Stomach (tissue), 9 donors: ENCODE measurements around the gene HCFC1R1. TPM values are rescaled to one million over a fixed set of nuclear protein-coding genes. Genes with fewer than 3 reads are reported as not detected.
"Not testable (repeated sequence)": the region's sequence is repeated elsewhere in the genome, so short reads cannot be mapped to it uniquely, and the experiment has no call there.

Source experiments
- DNase-seq, 2 donors: peaks; one replicate each; pipeline versions ENCODE4 v3.0.0 to v3.0.0-alpha.2; 2013 to 2019
- H3K27ac ChIP-seq, 5 donors: fragments of 200-600 bp in 4 of 5; sonication (generic) in 4 of 5; one replicate each; pipeline ENCODE4 v1.5.1; 2013 to 2019; ENCODE audit warnings: mild to moderate bottlenecking in 1 of 5, moderate library complexity in 1 of 5
- H3K27me3 ChIP-seq, 3 donors: fragments of 200-600 bp; sonication (generic); one replicate each; pipeline ENCODE4 v1.5.1; 2017 to 2019; ENCODE audit warnings: mixed run types in 1 of 3
- H3K36me3 ChIP-seq, 4 donors: fragments of 200-600 bp; sonication (generic); 1 replicate in 3 of 4; 2 replicates in 1 of 4; pipeline ENCODE4 v1.5.1; 2016 to 2019
- H3K4me1 ChIP-seq, 4 donors: fragments of 200-600 bp; sonication (generic); one replicate each; pipeline ENCODE4 v1.5.1; 2016 to 2019
- H3K4me3 ChIP-seq, 4 donors: fragments of 200-600 bp; sonication (generic) in 3 of 4; one replicate each; pipeline ENCODE4 v1.5.1; 2016 to 2019; ENCODE audit warnings: mild to moderate bottlenecking in 1 of 4
- H3K9me3 ChIP-seq, 4 donors: fragments of 200-600 bp; sonication (generic); one replicate each; pipeline ENCODE4 v1.5.1; 2016 to 2019
- EP300 ChIP-seq: sonication (generic); formaldehyde crosslinking; IDR thresholded peaks from one replicate; pipeline ENCODE4 v1.6.1; 2017; ENCODE audit warnings: antibody characterized with exemption
- POLR2A ChIP-seq, 4 donors: fragments of 450-650 bp; IDR thresholded peaks; one replicate each; pipeline ENCODE4 v1.6.1; 2016; ENCODE audit warnings: antibody characterized with exemption in 4 of 4, control low read depth in 2 of 4, mild to moderate bottlenecking in 1 of 4, moderate library complexity in 1 of 4
- POLR2AphosphoS5 ChIP-seq, 3 donors: sonication (generic); formaldehyde crosslinking; IDR thresholded peaks; one replicate each; pipeline ENCODE4 v1.6.1; 2016; ENCODE audit warnings: antibody characterized with exemption in 3 of 3
- WGBS, 5 donors: extraction: QIAGEN DNeasy Blood & Tissue Kit in 3 of 5; methylation state at CpG; one replicate each; pipeline versions ENCODE4 v1.1.5 to v1.1.7; 2013 to 2018; 5-methylcytosine and 5-hydroxymethylcytosine counted together
- intact Hi-C: fragments of 100-400 bp; cut with DNase I; formaldehyde crosslinking; loops from one replicate; pipeline ENCODE4 v1.15.1; 2023; ENCODE audit warnings: low total_unique reads
- polyA plus RNA-seq, 3 donors: library from polyadenylated mRNA; stranded (reverse); fragments of 200-250 nt; gene quantifications; one replicate each; pipeline ENCODE4 v1.2.3, GENCODE V29; 2013
- total RNA-seq, 5 donors: library from RNA; depleted of rRNA; stranded (reverse); fragments of >200 nt; gene quantifications; one replicate each; pipeline versions ENCODE4 v1.1.0 to v1.2.3, GENCODE V29; 2014 to 2016
- TF ChIP-seq, protein P1 (sequence below), 7 experiments: fragments of 450-650 bp in 4 of 7; fragments of 200-600 bp in 3 of 7; sonication (generic) in 3 of 7; IDR thresholded peaks; one replicate each; pipeline ENCODE4 v1.5.1; 2016 to 2019; ENCODE audit warnings: antibody characterized with exemption in 7 of 7, control low read depth in 2 of 7, mild to moderate bottlenecking in 1 of 7
- donor health status: healthy with polysubstance abuse.
- donor health status: Bipolar disorder and iron deficiency.
- donor health status: healthy.

The HCFC1R1 gene
- total and polyA plus RNA-seq, 8 donors, result 11.0 to 128 (median 60.7) TPM

- peaks cover 14 to 49% (median 23%) of the 10 kb centered on the region in 4 donors for H3K4me1 ChIP-seq
- WGBS, 5 donors, result 72 to 80% (median 79%) methylated on average over 17 of the region's 17 CpGs
- peaks cover 0 to 28% (median under 1%) of the 10 kb centered on the region in 3 donors for H3K27me3 ChIP-seq
- no peak for DNase-seq
- TF ChIP-seq POLR2AphosphoS5 (IDR thresholded peaks at IDR 0.05) (no peak), EP300 (no peak), POLR2A (IDR thresholded peaks at IDR 0.05) (no peak)
- TF ChIP-seq, protein P1, sequence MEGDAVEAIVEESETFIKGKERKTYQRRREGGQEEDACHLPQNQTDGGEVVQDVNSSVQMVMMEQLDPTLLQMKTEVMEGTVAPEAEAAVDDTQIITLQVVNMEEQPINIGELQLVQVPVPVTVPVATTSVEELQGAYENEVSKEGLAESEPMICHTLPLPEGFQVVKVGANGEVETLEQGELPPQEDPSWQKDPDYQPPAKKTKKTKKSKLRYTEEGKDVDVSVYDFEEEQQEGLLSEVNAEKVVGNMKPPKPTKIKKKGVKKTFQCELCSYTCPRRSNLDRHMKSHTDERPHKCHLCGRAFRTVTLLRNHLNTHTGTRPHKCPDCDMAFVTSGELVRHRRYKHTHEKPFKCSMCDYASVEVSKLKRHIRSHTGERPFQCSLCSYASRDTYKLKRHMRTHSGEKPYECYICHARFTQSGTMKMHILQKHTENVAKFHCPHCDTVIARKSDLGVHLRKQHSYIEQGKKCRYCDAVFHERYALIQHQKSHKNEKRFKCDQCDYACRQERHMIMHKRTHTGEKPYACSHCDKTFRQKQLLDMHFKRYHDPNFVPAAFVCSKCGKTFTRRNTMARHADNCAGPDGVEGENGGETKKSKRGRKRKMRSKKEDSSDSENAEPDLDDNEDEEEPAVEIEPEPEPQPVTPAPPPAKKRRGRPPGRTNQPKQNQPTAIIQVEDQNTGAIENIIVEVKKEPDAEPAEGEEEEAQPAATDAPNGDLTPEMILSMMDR (IDR thresholded peaks at IDR 0.05), result no peak
- peak overlapping the region in 2 of 5 donors; percentile 32 to 48 for H3K27ac ChIP-seq
- H3K36me3 ChIP-seq, result peaks cover 0 to 12% (median 2%) of the 10 kb centered on the region in 4 donors
- intact Hi-C loops, result loop anchor here (5.0 kb wide), 1 partner anchor 72 kb away; no protein-coding TSS in a partner anchor
- no peaks in the 10 kb centered on the region for H3K9me3 ChIP-seq
- H3K4me3 ChIP-seq, result no peak overlapping the region
Observed at GRCh38 chr16:3054965-3055733, 31.4 kb upstream of the HCFC1R1 start.

DNA sequence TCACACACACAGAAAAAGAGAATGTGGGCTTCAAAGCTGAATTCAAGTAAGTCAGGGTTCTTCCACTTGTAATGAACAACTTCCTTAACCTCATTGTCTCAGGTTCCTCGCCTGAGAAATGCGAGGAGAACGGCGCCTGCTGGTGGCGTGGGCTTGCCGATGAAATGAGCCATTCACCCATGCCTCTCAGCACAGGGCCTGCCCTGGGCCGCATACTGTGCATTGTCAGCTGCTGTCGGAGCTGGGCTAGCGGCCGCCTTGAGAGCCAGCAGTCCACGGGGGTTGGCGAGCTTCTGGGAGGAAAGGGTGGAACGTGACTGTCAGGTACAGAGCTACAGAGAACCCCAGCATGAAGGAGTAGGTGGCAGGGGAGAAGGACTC, 29.6 kb upstream of the HCFC1R1 start:
- Histone ChIP-seq H3K27me3 (peaks cover 0 to 44% (median 18%) of the 10 kb centered on the region in 3 donors), H3K36me3 (peaks cover 0 to 12% (median 2%) of the 10 kb centered on the region in 4 donors), H3K4me1 (peaks cover 5 to 32% (median 8%) of the 10 kb centered on the region in 4 donors), H3K27ac (peak overlapping the region in 2 of 5 donors; percentile 20 to 27)
- intact Hi-C loops, H3K4me3 ChIP-seq, DNase-seq, H3K9me3 ChIP-seq: not testable (repeated sequence)
- WGBS, 5 donors, result 85 to 100% (median 88%) methylated on average over 1 to 12 of the region's 13 CpGs

- intact Hi-C loops, DNase-seq, H3K4me3 ChIP-seq, H3K9me3 ChIP-seq: not testable (repeated sequence)
- Histone ChIP-seq H3K36me3 (peaks cover 0 to 12% (median 2%) of the 10 kb centered on the region in 4 donors), H3K27me3 (peaks cover 0 to 44% (median 22%) of the 10 kb centered on the region in 3 donors), H3K27ac (peak overlapping the region in 2 of 5 donors; percentile 20 to 59), H3K4me1 (peaks cover 0 to 27% (median 2%) of the 10 kb centered on the region in 4 donors)
- WGBS, 5 donors, result 66 to 90% (median 81%) methylated on average over 8 to 11 of the region's 12 CpGs
Observed at GRCh38 chr16:3052571-3053329, 29.0 kb upstream of the HCFC1R1 start.

DNA sequence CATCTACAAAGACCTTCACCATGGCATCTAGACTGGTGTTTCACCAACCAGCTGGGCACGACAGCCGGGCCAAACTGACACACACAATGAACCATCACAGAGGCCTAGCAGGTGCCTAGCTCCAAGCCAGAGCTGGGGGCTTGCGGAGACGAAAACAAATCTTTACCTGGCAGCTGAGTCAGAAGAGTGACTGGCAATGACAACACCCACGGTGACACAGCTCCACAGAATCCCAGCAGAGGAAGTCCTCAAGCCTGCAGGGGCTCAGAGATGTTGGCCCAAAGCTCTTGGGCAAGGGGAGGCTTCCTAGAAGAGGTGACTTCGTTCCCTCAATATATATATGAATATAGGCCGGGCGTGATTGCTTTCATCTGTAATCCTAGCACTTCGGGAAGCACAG, 27.8 kb upstream of the HCFC1R1 start:
- 55 to 76% (median 73%) methylated on average over 9 of the region's 9 CpGs for WGBS, 5 donors
- DNase-seq, result no peak
- Histone ChIP-seq H3K9me3 (no peaks in the 10 kb centered on the region), H3K27me3 (peaks cover 4 to 56% (median 34%) of the 10 kb centered on the region in 3 donors), H3K4me3 (no peak overlapping the region), H3K36me3 (peaks cover 0 to 12% (median 0%) of the 10 kb centered on the region in 4 donors), H3K4me1 (peaks cover 7 to 24% (median 8%) of the 10 kb centered on the region in 4 donors), H3K27ac (peak overlapping the region in 2 of 5 donors; percentile 20 to 59)
- TF ChIP-seq POLR2AphosphoS5 (IDR thresholded peaks at IDR 0.05) (no peak), EP300 (no peak), POLR2A (IDR thresholded peaks at IDR 0.05) (no peak)
- TF ChIP-seq, protein P1 (IDR thresholded peaks at IDR 0.05), result no peak
- intact Hi-C loops, result no loop called here

DNA sequence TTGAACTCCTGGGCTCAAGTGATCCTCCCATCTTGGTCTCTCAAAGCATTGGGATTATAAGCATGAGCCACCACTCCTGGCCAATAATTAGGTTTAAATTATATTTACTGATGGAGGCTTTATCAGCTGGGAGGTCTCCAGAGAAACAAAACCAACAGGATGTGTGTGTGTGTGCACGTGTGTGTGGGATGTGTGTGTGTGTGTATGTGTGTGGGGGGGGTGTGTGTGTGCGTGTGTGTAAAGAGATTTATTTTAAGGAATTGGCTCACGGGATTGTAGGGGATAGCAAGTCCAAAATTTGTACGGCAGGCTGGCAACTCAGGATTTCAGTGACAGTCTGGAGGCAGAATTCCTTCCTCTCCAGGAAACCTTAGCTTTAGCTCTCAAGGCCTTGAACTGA, 27.3 kb upstream of the HCFC1R1 start:
- WGBS, 5 donors, result 16 to 36% (median 20%) methylated on average over 4 of the region's 4 CpGs
- Histone ChIP-seq H3K9me3 (no peaks in the 10 kb centered on the region), H3K4me3 (peak overlapping the region in 1 of 4 donors; percentile 25), H3K27ac (peak overlapping the region in 2 of 5 donors; percentile 20 to 59), H3K27me3 (peaks cover 6 to 61% (median 38%) of the 10 kb centered on the region in 3 donors), H3K36me3 (peaks cover 0 to 12% (median 0%) of the 10 kb centered on the region in 4 donors), H3K4me1 (peaks cover 11 to 29% (median 13%) of the 10 kb centered on the region in 4 donors)
- no peak for DNase-seq
- intact Hi-C loops, result no loop called here
- TF ChIP-seq EP300 (no peak), POLR2AphosphoS5 (IDR thresholded peaks at IDR 0.05) (no peak), POLR2A (IDR thresholded peaks at IDR 0.05) (no peak)
- TF ChIP-seq, protein P1 (IDR thresholded peaks at IDR 0.05), result no peak
